Measurements from ENCODE around the gene FBXL16. TPM values are rescaled to one million over a fixed set of nuclear protein-coding genes. Genes with fewer than 3 reads are reported as not detected.

Gene FBXL16
- total RNA-seq, 1 experiment from 2014 or later, result 40.5 TPM

DNA sequence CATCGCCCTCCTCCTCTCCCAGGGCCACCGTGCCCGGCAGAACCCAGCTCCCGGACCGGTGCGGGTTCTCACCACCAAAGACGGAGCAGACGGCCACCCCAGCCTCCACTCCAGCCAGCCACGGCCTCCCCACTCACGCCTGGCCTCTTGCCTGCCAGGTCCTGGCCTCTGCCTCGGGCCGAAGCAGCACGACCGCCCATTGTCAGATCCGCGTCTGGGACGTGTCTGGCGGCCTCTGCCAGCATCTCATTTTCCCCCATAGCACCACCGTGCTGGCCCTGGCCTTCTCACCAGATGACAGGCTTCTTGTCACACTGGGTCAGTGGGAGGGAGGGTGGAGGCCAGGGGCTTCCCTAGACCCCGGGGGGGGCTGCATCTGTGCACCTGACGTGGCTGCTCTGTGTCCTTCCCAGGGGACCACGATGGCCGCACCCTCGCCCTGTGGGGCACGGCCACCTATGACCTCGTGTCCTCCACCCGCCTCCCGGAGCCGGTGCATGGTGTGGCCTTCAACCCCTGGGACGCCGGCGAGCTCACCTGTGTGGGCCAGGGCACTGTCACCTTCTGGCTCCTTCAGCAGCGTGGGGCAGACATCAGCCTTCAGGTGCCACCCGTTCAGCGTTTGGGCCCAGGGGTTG lies 44.3 kb downstream of the FBXL16 start:
- H3K36me3 Mint-ChIP-seq (ENCODE audit: insufficient read depth, unreplicated experiment), result peaks cover 6% of the 10 kb centered on the region
- intact Hi-C loops (cut with micrococcal nuclease), result no loop called here
- CTCF ChIA-PET, result interaction anchor here (0.5 to 1.0 kb wide), 6 partner anchors 13 to 564 kb away, joined by 3 to 5 read pairs (median 3); partner anchors contain the start of gene TPSG1
- DNase-seq (ENCODE audit: unreplicated experiment), result no peak
- no peak overlapping the region for H3K4me3 Mint-ChIP-seq (ENCODE audit: unreplicated experiment)
- TF ChIP-seq, protein P1, sequence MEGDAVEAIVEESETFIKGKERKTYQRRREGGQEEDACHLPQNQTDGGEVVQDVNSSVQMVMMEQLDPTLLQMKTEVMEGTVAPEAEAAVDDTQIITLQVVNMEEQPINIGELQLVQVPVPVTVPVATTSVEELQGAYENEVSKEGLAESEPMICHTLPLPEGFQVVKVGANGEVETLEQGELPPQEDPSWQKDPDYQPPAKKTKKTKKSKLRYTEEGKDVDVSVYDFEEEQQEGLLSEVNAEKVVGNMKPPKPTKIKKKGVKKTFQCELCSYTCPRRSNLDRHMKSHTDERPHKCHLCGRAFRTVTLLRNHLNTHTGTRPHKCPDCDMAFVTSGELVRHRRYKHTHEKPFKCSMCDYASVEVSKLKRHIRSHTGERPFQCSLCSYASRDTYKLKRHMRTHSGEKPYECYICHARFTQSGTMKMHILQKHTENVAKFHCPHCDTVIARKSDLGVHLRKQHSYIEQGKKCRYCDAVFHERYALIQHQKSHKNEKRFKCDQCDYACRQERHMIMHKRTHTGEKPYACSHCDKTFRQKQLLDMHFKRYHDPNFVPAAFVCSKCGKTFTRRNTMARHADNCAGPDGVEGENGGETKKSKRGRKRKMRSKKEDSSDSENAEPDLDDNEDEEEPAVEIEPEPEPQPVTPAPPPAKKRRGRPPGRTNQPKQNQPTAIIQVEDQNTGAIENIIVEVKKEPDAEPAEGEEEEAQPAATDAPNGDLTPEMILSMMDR (IDR thresholded peaks at IDR 0.05; ENCODE audit: unreplicated experiment), result no peak
- H3K27me3 Mint-ChIP-seq (ENCODE audit: insufficient read depth, unreplicated experiment), result no peaks in the 10 kb centered on the region
- no TSS peak for BruUV-seq (replicated peaks)
- H3K4me1 Mint-ChIP-seq (ENCODE audit: insufficient read depth, unreplicated experiment), result no peaks in the 10 kb centered on the region
- H3K27ac Mint-ChIP-seq (ENCODE audit: low read depth, unreplicated experiment), result no peak overlapping the region
- no peaks in the 10 kb centered on the region for H3K9me3 Mint-ChIP-seq (ENCODE audit: unreplicated experiment)
- POLR2A ChIA-PET, result no interaction called here

DNA sequence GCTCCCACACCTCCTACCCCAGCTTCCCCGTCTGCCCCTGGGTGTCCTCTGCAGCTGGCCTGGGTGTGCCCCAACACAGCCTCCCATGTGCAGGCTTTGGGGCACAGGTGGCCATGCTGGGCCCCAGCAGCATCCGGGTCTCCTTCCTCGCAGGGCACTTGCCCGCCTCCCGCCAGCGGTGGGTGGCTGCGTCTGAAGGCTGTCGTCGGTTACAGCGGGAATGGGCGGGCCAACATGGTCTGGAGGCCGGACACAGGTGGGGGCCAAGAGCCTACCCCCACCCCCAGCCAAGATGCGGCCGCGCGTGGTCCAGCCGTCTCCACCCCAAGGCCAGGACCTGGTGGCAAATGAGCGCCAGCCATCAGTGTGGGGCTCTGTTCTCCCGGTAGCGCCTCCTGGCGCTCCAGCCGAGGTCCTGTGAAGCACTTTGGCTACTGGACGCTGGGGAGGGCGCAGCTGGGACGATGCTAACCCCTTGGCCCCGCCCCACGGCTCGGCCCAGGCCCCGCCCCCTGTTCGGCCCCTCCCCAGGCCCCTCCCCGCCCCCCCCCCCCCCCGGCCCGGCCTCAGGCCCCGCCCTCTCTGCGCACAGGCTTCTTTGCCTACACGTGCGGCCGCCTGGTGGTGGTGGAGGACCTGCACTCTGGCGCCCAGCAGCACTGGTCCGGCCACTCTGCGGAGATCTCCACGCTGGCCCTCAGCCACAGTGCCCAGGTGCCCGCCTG lies 45.0 kb downstream of the FBXL16 start:
- Mint-ChIP-seq H3K4me3 (ENCODE audit: unreplicated experiment) (no peak overlapping the region), H3K9me3 (ENCODE audit: unreplicated experiment) (no peaks in the 10 kb centered on the region), H3K27ac (ENCODE audit: low read depth, unreplicated experiment) (no peak overlapping the region), H3K27me3 (ENCODE audit: insufficient read depth, unreplicated experiment) (no peaks in the 10 kb centered on the region), H3K4me1 (ENCODE audit: insufficient read depth, unreplicated experiment) (no peaks in the 10 kb centered on the region), H3K36me3 (ENCODE audit: insufficient read depth, unreplicated experiment) (peaks cover 7% of the 10 kb centered on the region)
- CTCF ChIA-PET, result interaction anchor here (0.6 kb wide), 1 partner anchor 70 kb away, joined by 3 read pairs; the partner anchor contains the start of gene RAB40C
- POLR2A ChIA-PET, result interaction anchor here (0.6 kb wide), 1 partner anchor 56 kb away, joined by 3 read pairs; no protein-coding TSS in a partner anchor
- no TSS peak for BruUV-seq (replicated peaks)
- TF ChIP-seq, protein P1 (IDR thresholded peaks at IDR 0.05; ENCODE audit: unreplicated experiment), result peak; percentile 37
- intact Hi-C loops (cut with micrococcal nuclease), result no loop called here
- DNase-seq (ENCODE audit: unreplicated experiment), result peak; percentile 71

DNA sequence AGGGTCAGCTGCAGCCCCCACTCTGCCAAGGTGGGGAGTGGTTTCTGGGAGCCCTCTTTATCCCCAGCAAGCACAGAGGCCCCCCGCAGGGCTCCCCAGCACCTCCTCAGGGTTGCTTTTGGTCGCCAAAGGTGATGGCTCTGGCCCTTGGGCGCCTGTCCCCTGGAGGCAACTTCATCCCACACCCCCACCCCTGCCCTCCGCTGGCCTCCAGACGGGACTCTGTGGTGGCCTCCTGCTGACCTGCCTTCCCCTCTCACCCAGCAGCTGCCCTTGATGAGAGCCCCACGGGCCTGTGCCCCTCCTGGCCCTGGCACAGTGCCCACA lies 45.5 kb downstream of the FBXL16 start:
- CTCF ChIA-PET, result interaction anchor here (0.6 kb wide), 1 partner anchor 70 kb away, joined by 3 read pairs; the partner anchor contains the start of gene RAB40C
- H3K9me3 Mint-ChIP-seq (ENCODE audit: unreplicated experiment), result no peaks in the 10 kb centered on the region
- DNase-seq (ENCODE audit: unreplicated experiment), result no peak
- H3K4me3 Mint-ChIP-seq (ENCODE audit: unreplicated experiment), result no peak overlapping the region
- intact Hi-C loops (cut with micrococcal nuclease), result no loop called here
- no peaks in the 10 kb centered on the region for H3K27me3 Mint-ChIP-seq (ENCODE audit: insufficient read depth, unreplicated experiment)
- H3K36me3 Mint-ChIP-seq (ENCODE audit: insufficient read depth, unreplicated experiment), result peaks cover 7% of the 10 kb centered on the region
- BruUV-seq (replicated peaks), result no TSS peak
- POLR2A ChIA-PET, result interaction anchor here (0.6 kb wide), 1 partner anchor 56 kb away, joined by 3 read pairs; no protein-coding TSS in a partner anchor
- no peaks in the 10 kb centered on the region for H3K4me1 Mint-ChIP-seq (ENCODE audit: insufficient read depth, unreplicated experiment)
- TF ChIP-seq, protein P1 (IDR thresholded peaks at IDR 0.05; ENCODE audit: unreplicated experiment), result no peak
- no peak overlapping the region for H3K27ac Mint-ChIP-seq (ENCODE audit: low read depth, unreplicated experiment)

DNA sequence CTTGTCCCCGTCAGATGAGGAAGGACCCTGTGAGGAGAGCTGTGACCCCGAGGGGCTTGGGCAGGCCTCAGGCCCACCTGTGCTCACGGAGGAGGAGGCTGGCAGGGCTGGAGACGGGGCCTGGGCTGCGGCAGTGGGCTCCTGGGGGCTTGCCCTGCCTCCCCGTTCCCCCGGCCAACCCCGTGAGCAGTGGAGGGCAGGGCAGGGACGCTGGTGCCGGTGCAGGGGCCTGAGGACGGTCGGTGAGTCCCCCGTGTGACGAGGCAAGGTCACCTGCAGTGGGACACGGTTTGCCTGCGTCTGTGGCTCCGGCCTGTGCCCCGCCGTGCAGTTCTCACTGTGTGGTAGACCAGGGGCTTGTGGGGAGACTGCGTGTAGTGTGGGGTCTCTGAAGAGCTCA lies 46.0 kb downstream of the FBXL16 start:
- POLR2A ChIA-PET, result no interaction called here

More for the DNA sequence above, 46.0 kb downstream of the FBXL16 start:
- no peaks in the 10 kb centered on the region for H3K9me3 Mint-ChIP-seq (ENCODE audit: unreplicated experiment)
- peaks cover 12% of the 10 kb centered on the region for H3K36me3 Mint-ChIP-seq (ENCODE audit: insufficient read depth, unreplicated experiment)
- intact Hi-C loops (cut with micrococcal nuclease), result no loop called here
- no TSS peak for BruUV-seq (replicated peaks)
- H3K27ac Mint-ChIP-seq (ENCODE audit: low read depth, unreplicated experiment), result no peak overlapping the region
- CTCF ChIA-PET, result interaction anchor here (0.6 to 0.7 kb wide), 2 partner anchors 16 to 69 kb away, joined by 3 read pairs; partner anchors contain the start of gene RAB40C
- no peaks in the 10 kb centered on the region for H3K4me1 Mint-ChIP-seq (ENCODE audit: insufficient read depth, unreplicated experiment)
- H3K27me3 Mint-ChIP-seq (ENCODE audit: insufficient read depth, unreplicated experiment), result no peaks in the 10 kb centered on the region
- no peak for DNase-seq (ENCODE audit: unreplicated experiment)
- no peak overlapping the region for H3K4me3 Mint-ChIP-seq (ENCODE audit: unreplicated experiment)
- TF ChIP-seq, protein P1 (IDR thresholded peaks at IDR 0.05; ENCODE audit: unreplicated experiment), result no peak
